H1 (cell line): ENCODE results near the gene RNF144A. TPM values are rescaled to one million over a fixed set of nuclear protein-coding genes. Genes with fewer than 3 reads are reported as not detected.

Source experiments
- BRCA1 ChIP-seq: IDR thresholded peaks from 2 replicates; pipeline ENCODE4 v1.6.1; 2012; ENCODE audit warnings: low read depth, low read length, improper control_type of control experiment
- CEBPB ChIP-seq: IDR thresholded peaks from 2 replicates; pipeline ENCODE4 v1.6.1; 2012; ENCODE audit warnings: low read depth, low read length
- EGR1 ChIP-seq: IDR thresholded peaks from 2 replicates; pipeline ENCODE4 v1.6.1; 2011; ENCODE audit warnings: low read depth, low read length, borderline replicate concordance
- GABPA ChIP-seq: IDR thresholded peaks from 2 replicates; pipeline ENCODE4 v1.6.1; 2011; ENCODE audit warnings: mild to moderate bottlenecking, low read length, moderate library complexity, borderline replicate concordance; ENCODE audit not compliant: insufficient read depth
- POU5F1 ChIP-seq: IDR thresholded peaks from 2 replicates; pipeline ENCODE4 v1.6.1; 2011; ENCODE audit warnings: low read depth, mild to moderate bottlenecking, low read length, moderate library complexity
- RNF2 ChIP-seq: fragments of 200-900, 300-1000 bp; sonication (generic); IDR thresholded peaks from 2 replicates; pipeline ENCODE4 v1.7.1; 2016; ENCODE audit warnings: borderline replicate concordance, low read depth, mild to moderate bottlenecking, antibody characterized with exemption, low read length; ENCODE audit not compliant: poor library complexity, severe bottlenecking; ENCODE audit errors: missing control alignments
- SIN3A ChIP-seq, 2 experiments: IDR thresholded peaks in 1 of 2; conservative IDR thresholded peaks in 1 of 2; 2 replicates each; pipeline ENCODE4 v1.6.1; 2011 to 2012; ENCODE audit warnings: low read length in 2 of 2, improper control_type of control experiment in 1 of 2, low read depth in 1 of 2, mild to moderate bottlenecking in 1 of 2
- SIX5 ChIP-seq: IDR thresholded peaks from 2 replicates; pipeline ENCODE4 v1.6.1; 2011; ENCODE audit warnings: mild to moderate bottlenecking, low read depth, low read length
- TBP ChIP-seq: IDR thresholded peaks from 2 replicates; pipeline ENCODE4 v1.6.1; 2011; ENCODE audit warnings: low read depth, low read length, improper control_type of control experiment
- ZNF274 ChIP-seq: IDR thresholded peaks from 2 replicates; pipeline ENCODE4 v1.7.0; 2012; ENCODE audit warnings: low read length, borderline replicate concordance; ENCODE audit errors: extremely low read depth
- polyA plus RNA-seq, 7 experiments: library from polyadenylated mRNA; depleted of rRNA in 3 of 7; stranded (reverse) in 5 of 7; unstranded in 2 of 7; fragments of >200 nt in 5 of 7; fragments of 200-250 nt in 2 of 7; gene quantifications; 1 replicate in 5 of 7; 2 replicates in 1 of 7; 4 replicates in 1 of 7; pipeline versions ENCODE4 v1.2.1 to v1.2.3, GENCODE V29; 2011 to 2013; ENCODE audit warnings: missing spikeins in 2 of 7, mixed read lengths in 2 of 7
- total RNA-seq: library from RNA; stranded (reverse); fragmentation: NEBNext Ultra II Directional; extraction: Animal tissue kit (Norgen Biotek cat#: 25700); gene quantifications from 2 replicates; pipeline ENCODE4 v1.2.1, GENCODE V29; 2021
- TF ChIP-seq, protein P1 (sequence below): fragments of 300-600 bp; sonication (generic); IDR thresholded peaks from 2 replicates; pipeline ENCODE4 v1.7.1; 2012; ENCODE audit warnings: low read length, moderate library complexity, mild to moderate bottlenecking, inconsistent platforms; ENCODE audit not compliant: insufficient replicate concordance

RNF144A gene
- total and polyA plus RNA-seq, 2 of the 8 experiments (the other 6 are each of a cell fraction or from before 2014, with no cell fraction given) = 14.0 to 15.0 TPM

DNA sequence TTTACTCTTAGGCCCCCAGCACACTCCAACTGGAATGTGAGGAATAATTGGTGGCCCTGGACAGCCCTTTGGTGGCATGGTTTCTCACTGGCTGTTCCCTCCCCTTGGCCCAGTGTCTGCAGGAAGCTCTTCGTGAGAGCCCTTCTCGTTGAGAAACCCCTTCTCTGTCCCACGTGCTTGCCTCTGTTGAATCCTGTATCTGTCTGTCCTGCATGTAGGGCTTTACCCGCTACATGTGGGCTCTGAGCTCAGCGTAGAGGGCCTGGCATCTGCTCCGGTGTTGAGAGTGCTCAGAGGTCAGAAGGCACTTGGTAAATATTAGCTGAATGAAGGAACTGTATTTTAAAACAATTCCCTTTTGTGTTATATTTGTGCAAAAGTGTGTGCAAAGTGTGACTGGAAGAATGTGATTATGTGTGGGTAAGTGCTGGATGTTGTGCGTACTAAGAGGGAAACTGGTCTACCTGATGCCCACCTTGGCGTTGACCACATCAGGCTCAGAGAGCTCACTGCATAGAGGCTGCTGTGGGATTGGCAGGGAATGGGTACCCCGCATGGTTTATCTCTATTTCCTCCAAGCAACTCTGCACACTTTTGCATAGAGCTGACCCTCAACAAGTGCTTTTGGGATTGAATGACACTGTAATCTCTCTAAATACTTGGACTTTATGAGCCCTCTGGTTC is 40.0 kb downstream of the RNF144A start (continued):
- TF ChIP-seq, protein P1, sequence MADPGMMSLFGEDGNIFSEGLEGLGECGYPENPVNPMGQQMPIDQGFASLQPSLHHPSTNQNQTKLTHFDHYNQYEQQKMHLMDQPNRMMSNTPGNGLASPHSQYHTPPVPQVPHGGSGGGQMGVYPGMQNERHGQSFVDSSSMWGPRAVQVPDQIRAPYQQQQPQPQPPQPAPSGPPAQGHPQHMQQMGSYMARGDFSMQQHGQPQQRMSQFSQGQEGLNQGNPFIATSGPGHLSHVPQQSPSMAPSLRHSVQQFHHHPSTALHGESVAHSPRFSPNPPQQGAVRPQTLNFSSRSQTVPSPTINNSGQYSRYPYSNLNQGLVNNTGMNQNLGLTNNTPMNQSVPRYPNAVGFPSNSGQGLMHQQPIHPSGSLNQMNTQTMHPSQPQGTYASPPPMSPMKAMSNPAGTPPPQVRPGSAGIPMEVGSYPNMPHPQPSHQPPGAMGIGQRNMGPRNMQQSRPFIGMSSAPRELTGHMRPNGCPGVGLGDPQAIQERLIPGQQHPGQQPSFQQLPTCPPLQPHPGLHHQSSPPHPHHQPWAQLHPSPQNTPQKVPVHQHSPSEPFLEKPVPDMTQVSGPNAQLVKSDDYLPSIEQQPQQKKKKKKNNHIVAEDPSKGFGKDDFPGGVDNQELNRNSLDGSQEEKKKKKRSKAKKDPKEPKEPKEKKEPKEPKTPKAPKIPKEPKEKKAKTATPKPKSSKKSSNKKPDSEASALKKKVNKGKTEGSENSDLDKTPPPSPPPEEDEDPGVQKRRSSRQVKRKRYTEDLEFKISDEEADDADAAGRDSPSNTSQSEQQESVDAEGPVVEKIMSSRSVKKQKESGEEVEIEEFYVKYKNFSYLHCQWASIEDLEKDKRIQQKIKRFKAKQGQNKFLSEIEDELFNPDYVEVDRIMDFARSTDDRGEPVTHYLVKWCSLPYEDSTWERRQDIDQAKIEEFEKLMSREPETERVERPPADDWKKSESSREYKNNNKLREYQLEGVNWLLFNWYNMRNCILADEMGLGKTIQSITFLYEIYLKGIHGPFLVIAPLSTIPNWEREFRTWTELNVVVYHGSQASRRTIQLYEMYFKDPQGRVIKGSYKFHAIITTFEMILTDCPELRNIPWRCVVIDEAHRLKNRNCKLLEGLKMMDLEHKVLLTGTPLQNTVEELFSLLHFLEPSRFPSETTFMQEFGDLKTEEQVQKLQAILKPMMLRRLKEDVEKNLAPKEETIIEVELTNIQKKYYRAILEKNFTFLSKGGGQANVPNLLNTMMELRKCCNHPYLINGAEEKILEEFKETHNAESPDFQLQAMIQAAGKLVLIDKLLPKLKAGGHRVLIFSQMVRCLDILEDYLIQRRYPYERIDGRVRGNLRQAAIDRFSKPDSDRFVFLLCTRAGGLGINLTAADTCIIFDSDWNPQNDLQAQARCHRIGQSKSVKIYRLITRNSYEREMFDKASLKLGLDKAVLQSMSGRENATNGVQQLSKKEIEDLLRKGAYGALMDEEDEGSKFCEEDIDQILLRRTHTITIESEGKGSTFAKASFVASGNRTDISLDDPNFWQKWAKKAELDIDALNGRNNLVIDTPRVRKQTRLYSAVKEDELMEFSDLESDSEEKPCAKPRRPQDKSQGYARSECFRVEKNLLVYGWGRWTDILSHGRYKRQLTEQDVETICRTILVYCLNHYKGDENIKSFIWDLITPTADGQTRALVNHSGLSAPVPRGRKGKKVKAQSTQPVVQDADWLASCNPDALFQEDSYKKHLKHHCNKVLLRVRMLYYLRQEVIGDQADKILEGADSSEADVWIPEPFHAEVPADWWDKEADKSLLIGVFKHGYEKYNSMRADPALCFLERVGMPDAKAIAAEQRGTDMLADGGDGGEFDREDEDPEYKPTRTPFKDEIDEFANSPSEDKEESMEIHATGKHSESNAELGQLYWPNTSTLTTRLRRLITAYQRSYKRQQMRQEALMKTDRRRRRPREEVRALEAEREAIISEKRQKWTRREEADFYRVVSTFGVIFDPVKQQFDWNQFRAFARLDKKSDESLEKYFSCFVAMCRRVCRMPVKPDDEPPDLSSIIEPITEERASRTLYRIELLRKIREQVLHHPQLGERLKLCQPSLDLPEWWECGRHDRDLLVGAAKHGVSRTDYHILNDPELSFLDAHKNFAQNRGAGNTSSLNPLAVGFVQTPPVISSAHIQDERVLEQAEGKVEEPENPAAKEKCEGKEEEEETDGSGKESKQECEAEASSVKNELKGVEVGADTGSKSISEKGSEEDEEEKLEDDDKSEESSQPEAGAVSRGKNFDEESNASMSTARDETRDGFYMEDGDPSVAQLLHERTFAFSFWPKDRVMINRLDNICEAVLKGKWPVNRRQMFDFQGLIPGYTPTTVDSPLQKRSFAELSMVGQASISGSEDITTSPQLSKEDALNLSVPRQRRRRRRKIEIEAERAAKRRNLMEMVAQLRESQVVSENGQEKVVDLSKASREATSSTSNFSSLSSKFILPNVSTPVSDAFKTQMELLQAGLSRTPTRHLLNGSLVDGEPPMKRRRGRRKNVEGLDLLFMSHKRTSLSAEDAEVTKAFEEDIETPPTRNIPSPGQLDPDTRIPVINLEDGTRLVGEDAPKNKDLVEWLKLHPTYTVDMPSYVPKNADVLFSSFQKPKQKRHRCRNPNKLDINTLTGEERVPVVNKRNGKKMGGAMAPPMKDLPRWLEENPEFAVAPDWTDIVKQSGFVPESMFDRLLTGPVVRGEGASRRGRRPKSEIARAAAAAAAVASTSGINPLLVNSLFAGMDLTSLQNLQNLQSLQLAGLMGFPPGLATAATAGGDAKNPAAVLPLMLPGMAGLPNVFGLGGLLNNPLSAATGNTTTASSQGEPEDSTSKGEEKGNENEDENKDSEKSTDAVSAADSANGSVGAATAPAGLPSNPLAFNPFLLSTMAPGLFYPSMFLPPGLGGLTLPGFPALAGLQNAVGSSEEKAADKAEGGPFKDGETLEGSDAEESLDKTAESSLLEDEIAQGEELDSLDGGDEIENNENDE = no peak
- TF ChIP-seq GABPA = no peak
- TF ChIP-seq BRCA1 = no peak
- TF ChIP-seq TBP = no peak
- TF ChIP-seq ZNF274 = no peak
- no peak for TF ChIP-seq CEBPB
- no peak for TF ChIP-seq POU5F1
- no peak for TF ChIP-seq SIX5
- no peak for TF ChIP-seq RNF2
- TF ChIP-seq EGR1 = no peak
- no peak for TF ChIP-seq SIN3A (conservative IDR thresholded peaks at IDR 0.05 in 1 of 2, IDR thresholded peaks at IDR 0.05 in 1 of 2; ENCODE audit: low read depth in 1 of 2, low read length in 2 of 2)
